HEK293 (cell line): Measurements from ENCODE around the gene KCNK15.

Experiments used
- OSR2 ChIP-seq: fragments of 450-650 bp; formaldehyde crosslinking; IDR thresholded peaks from 2 replicates; pipeline ENCODE4 v1.5.1; 2016; ENCODE audit warnings: missing biosample characterization, missing genetic modification characterization
- TCF7L2 ChIP-seq: IDR thresholded peaks from 2 replicates; pipeline ENCODE4 v1.6.1; 2011; ENCODE audit warnings: low read depth, mild to moderate bottlenecking, inconsistent platforms, low read length, moderate library complexity, borderline replicate concordance
- YY2 ChIP-seq: fragments of 450-650 bp; formaldehyde crosslinking; IDR thresholded peaks from 2 replicates; pipeline ENCODE4 v1.5.1; 2016; ENCODE audit warnings: missing biosample characterization, missing genetic modification characterization
- ZBTB1 ChIP-seq: fragments of 450-650 bp; formaldehyde crosslinking; IDR thresholded peaks from 2 replicates; pipeline ENCODE4 v1.5.1; 2016; ENCODE audit warnings: missing biosample characterization, missing genetic modification characterization
- ZBTB17 ChIP-seq: fragments of 450-650 bp; formaldehyde crosslinking; IDR thresholded peaks from 2 replicates; pipeline ENCODE4 v1.5.1; 2016; ENCODE audit warnings: missing biosample characterization, missing genetic modification characterization
- ZBTB48 ChIP-seq: fragments of 450-650 bp; formaldehyde crosslinking; IDR thresholded peaks from 2 replicates; pipeline ENCODE4 v1.5.1; 2016; ENCODE audit warnings: missing biosample characterization, missing genetic modification characterization
- ZBTB8A ChIP-seq: fragments of 450-650 bp; formaldehyde crosslinking; IDR thresholded peaks from 2 replicates; pipeline ENCODE4 v1.5.1; 2016; ENCODE audit warnings: missing biosample characterization, missing genetic modification characterization
- ZIC2 ChIP-seq: fragments of 450-650 bp; formaldehyde crosslinking; IDR thresholded peaks from 2 replicates; pipeline ENCODE4 v1.5.1; 2016; ENCODE audit warnings: missing biosample characterization, missing genetic modification characterization
- ZNF132 ChIP-seq: fragments of 450-650 bp; formaldehyde crosslinking; IDR thresholded peaks from 2 replicates; pipeline ENCODE4 v1.5.1; 2017; ENCODE audit warnings: missing biosample characterization, missing genetic modification characterization, borderline replicate concordance
- ZNF184 ChIP-seq: fragments of 450-650 bp; IDR thresholded peaks from 2 replicates; pipeline ENCODE4 v1.5.1; 2018; ENCODE audit warnings: missing biosample characterization, mild to moderate bottlenecking, missing genetic modification characterization
- ZNF211 ChIP-seq: fragments of 450-650 bp; formaldehyde crosslinking; IDR thresholded peaks from 2 replicates; pipeline ENCODE4 v1.5.1; 2016; ENCODE audit warnings: low read depth, missing biosample characterization, missing genetic modification characterization
- ZNF311 ChIP-seq: fragments of 450-650 bp; formaldehyde crosslinking; IDR thresholded peaks from 2 replicates; pipeline ENCODE4 v1.5.1; 2017; ENCODE audit warnings: missing biosample characterization, missing genetic modification characterization, borderline replicate concordance
- ZNF335 ChIP-seq: fragments of 450-650 bp; formaldehyde crosslinking; conservative IDR thresholded peaks from 2 replicates; pipeline ENCODE4 v1.5.1; 2016; ENCODE audit warnings: missing biosample characterization, missing genetic modification characterization
- ZNF366 ChIP-seq: fragments of 450-650 bp; formaldehyde crosslinking; conservative IDR thresholded peaks from 2 replicates; pipeline ENCODE4 v1.5.1; 2016; ENCODE audit warnings: missing biosample characterization, missing genetic modification characterization
- ZNF510 ChIP-seq: fragments of 450-650 bp; formaldehyde crosslinking; IDR thresholded peaks from 2 replicates; pipeline ENCODE4 v1.5.1; 2018; ENCODE audit warnings: mild to moderate bottlenecking, missing genetic modification characterization, missing biosample characterization; ENCODE audit not compliant: insufficient replicate concordance
- ZNF558 ChIP-seq: fragments of 450-650 bp; formaldehyde crosslinking; IDR thresholded peaks from 2 replicates; pipeline ENCODE4 v1.5.1; 2016; ENCODE audit warnings: missing biosample characterization, missing genetic modification characterization
- ZNF596 ChIP-seq: fragments of 450-650 bp; IDR thresholded peaks from 2 replicates; pipeline ENCODE4 v1.5.0; 2018; ENCODE audit warnings: missing biosample characterization, mild to moderate bottlenecking, missing genetic modification characterization, moderate library complexity
- ZNF624 ChIP-seq: fragments of 450-650 bp; formaldehyde crosslinking; IDR thresholded peaks from 2 replicates; pipeline ENCODE4 v1.5.1; 2017; ENCODE audit warnings: missing biosample characterization, missing genetic modification characterization
- ZNF626 ChIP-seq: fragments of 450-650 bp; sonication (Bioruptor Pico); formaldehyde crosslinking; IDR thresholded peaks from 2 replicates; pipeline ENCODE4 v1.5.1; 2018; ENCODE audit warnings: missing biosample characterization, missing genetic modification characterization, inconsistent platforms
- ZNF707 ChIP-seq: fragments of 450-650 bp; formaldehyde crosslinking; IDR thresholded peaks from 2 replicates; pipeline ENCODE4 v1.5.1; 2016; ENCODE audit warnings: missing biosample characterization, missing genetic modification characterization
- TF ChIP-seq, protein P1 (sequence below): fragments of 450-650 bp; formaldehyde crosslinking; IDR thresholded peaks from 2 replicates; pipeline ENCODE4 v1.5.1; 2016; ENCODE audit warnings: missing biosample characterization, missing genetic modification characterization
- TF ChIP-seq, protein P2 (sequence below): fragments of 450-650 bp; formaldehyde crosslinking; IDR thresholded peaks from 2 replicates; pipeline ENCODE4 v1.5.1; 2016; ENCODE audit warnings: missing biosample characterization, missing genetic modification characterization
- TF ChIP-seq, protein P3 (sequence below): fragments of 450-650 bp; formaldehyde crosslinking; IDR thresholded peaks from 2 replicates; pipeline ENCODE4 v1.5.1; 2016; ENCODE audit warnings: missing biosample characterization, missing genetic modification characterization, borderline replicate concordance
- TF ChIP-seq, protein P4 (sequence below): fragments of 450-650 bp; formaldehyde crosslinking; IDR thresholded peaks from 2 replicates; pipeline ENCODE4 v1.5.1; 2017; ENCODE audit warnings: missing biosample characterization, missing genetic modification characterization
- TF ChIP-seq, protein P5 (sequence below): fragments of 450-650 bp; formaldehyde crosslinking; IDR thresholded peaks from 2 replicates; pipeline ENCODE4 v1.5.1; 2016; ENCODE audit warnings: missing biosample characterization, missing genetic modification characterization
- TF ChIP-seq, protein P6 (sequence below): sonication (generic); formaldehyde crosslinking; IDR thresholded peaks from 2 replicates; pipeline ENCODE4 v1.8.1; 2022; ENCODE audit warnings: mild to moderate bottlenecking, moderate library complexity, missing genetic modification reagents

The KCNK15 gene

DNA sequence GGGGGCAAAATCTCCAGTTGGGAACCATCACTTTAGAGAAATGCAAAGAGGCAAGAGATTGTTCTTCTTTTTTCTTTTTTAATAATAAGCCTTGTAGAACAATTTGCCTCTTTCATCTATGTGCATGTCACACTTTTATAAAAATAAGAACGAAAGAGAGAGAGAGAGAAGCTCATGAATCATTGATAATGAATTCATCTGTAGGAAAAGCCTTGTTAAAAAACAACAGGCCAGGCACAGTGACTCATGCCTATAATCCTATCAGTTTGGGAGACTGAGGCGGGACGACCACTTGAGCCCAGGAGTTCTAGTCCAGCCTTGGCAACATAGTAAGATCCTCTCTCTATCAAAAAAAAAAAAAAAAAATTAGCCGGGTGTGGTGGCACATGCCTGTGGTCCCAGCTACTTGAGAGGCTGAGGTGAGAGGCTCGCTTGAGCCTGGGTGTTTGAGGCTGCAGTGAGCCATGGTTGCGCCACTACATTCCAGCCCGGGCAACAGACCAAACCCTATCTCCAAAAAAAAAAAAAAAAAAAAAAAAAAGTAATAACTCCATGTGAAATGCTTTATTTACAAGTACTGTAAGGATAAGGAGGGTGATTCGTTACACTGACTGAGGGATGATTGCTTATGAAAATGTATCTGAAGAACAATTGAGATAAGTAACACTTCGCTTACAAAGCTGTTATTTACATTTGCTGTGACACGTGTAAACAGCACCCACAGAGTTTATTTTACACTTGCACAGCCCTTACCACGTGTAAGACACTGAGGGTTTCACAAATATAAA lies 24.5 kb upstream of the KCNK15 start (continued):
- TF ChIP-seq ZNF558 (no peak), ZNF366 (tag by site-specific recombination) (0 out of 2 replicates have a peak, but pooled peaks have one; percentile 16), YY2 (tag by site-specific recombination) (no peak), ZNF510 (tag by site-specific recombination) (no peak), ZNF624 (tag by site-specific recombination) (no peak), ZNF184 (tag by site-specific recombination) (no peak), ZNF626 (tag by site-specific recombination) (no peak), OSR2 (tag by site-specific recombination) (0 out of 2 replicates have a peak, but pooled peaks have one; percentile 14), ZNF311 (tag by site-specific recombination) (no peak), ZBTB1 (no peak), ZNF132 (tag by site-specific recombination) (no peak), ZNF707 (tag by site-specific recombination) (no peak), ZNF211 (tag by site-specific recombination) (no peak), ZBTB48 (tag by site-specific recombination) (no peak), TCF7L2 (no peak), ZNF596 (tag by site-specific recombination) (no peak), ZBTB8A (tag by site-specific recombination) (no peak), ZBTB17 (tag by site-specific recombination) (0 out of 2 replicates have a peak, but pooled peaks have one; percentile 18), ZIC2 (tag by site-specific recombination) (0 out of 2 replicates have a peak, but pooled peaks have one; percentile 4), ZNF335 (tag by site-specific recombination) (peak; percentile 46)
- TF ChIP-seq, protein P1, sequence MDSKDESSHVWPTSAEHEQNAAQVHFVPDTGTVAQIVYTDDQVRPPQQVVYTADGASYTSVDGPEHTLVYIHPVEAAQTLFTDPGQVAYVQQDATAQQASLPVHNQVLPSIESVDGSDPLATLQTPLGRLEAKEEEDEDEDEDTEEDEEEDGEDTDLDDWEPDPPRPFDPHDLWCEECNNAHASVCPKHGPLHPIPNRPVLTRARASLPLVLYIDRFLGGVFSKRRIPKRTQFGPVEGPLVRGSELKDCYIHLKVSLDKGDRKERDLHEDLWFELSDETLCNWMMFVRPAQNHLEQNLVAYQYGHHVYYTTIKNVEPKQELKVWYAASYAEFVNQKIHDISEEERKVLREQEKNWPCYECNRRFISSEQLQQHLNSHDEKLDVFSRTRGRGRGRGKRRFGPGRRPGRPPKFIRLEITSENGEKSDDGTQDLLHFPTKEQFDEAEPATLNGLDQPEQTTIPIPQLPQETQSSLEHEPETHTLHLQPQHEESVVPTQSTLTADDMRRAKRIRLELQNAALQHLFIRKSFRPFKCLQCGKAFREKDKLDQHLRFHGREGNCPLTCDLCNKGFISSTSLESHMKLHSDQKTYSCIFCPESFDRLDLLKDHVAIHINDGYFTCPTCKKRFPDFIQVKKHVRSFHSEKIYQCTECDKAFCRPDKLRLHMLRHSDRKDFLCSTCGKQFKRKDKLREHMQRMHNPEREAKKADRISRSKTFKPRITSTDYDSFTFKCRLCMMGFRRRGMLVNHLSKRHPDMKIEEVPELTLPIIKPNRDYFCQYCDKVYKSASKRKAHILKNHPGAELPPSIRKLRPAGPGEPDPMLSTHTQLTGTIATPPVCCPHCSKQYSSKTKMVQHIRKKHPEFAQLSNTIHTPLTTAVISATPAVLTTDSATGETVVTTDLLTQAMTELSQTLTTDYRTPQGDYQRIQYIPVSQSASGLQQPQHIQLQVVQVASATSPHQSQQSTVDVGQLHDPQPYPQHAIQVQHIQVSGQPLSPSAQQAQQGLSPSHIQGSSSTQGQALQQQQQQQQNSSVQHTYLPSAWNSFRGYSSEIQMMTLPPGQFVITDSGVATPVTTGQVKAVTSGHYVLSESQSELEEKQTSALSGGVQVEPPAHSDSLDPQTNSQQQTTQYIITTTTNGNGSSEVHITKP (tag by site-specific recombination) = peak; percentile 68
- TF ChIP-seq, protein P2, sequence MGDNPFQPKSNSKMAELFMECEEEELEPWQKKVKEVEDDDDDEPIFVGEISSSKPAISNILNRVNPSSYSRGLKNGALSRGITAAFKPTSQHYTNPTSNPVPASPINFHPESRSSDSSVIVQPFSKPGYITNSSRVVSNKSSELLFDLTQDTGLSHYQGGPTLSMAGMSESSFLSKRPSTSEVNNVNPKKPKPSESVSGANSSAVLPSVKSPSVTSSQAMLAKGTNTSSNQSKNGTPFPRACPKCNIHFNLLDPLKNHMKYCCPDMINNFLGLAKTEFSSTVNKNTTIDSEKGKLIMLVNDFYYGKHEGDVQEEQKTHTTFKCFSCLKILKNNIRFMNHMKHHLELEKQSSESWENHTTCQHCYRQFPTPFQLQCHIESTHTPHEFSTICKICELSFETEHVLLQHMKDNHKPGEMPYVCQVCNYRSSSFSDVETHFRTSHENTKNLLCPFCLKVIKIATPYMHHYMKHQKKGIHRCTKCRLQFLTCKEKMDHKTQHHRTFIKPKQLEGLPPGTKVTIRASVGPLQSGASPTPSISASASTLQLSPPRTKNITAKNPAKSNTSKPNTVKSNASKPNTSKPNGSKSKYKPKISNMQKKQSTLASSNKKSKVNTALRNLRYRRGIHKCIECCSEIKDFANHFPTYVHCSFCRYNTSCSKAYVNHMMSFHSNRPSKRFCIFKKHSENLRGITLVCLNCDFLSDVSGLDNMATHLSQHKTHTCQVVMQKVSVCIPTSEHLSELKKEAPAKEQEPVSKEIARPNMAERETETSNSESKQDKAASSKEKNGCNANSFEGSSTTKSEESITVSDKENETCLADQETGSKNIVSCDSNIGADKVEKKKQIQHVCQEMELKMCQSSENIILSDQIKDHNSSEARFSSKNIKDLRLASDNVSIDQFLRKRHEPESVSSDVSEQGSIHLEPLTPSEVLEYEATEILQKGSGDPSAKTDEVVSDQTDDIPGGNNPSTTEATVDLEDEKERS (tag by site-specific recombination) = no peak
- TF ChIP-seq, protein P3, sequence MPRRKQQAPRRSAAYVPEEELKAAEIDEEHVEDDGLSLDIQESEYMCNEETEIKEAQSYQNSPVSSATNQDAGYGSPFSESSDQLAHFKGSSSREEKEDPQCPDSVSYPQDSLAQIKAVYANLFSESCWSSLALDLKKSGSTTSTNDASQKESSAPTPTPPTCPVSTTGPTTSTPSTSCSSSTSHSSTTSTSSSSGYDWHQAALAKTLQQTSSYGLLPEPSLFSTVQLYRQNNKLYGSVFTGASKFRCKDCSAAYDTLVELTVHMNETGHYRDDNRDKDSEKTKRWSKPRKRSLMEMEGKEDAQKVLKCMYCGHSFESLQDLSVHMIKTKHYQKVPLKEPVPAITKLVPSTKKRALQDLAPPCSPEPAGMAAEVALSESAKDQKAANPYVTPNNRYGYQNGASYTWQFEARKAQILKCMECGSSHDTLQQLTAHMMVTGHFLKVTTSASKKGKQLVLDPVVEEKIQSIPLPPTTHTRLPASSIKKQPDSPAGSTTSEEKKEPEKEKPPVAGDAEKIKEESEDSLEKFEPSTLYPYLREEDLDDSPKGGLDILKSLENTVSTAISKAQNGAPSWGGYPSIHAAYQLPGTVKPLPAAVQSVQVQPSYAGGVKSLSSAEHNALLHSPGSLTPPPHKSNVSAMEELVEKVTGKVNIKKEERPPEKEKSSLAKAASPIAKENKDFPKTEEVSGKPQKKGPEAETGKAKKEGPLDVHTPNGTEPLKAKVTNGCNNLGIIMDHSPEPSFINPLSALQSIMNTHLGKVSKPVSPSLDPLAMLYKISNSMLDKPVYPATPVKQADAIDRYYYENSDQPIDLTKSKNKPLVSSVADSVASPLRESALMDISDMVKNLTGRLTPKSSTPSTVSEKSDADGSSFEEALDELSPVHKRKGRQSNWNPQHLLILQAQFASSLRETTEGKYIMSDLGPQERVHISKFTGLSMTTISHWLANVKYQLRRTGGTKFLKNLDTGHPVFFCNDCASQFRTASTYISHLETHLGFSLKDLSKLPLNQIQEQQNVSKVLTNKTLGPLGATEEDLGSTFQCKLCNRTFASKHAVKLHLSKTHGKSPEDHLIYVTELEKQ (tag by site-specific recombination) = no peak
- TF ChIP-seq, protein P4, sequence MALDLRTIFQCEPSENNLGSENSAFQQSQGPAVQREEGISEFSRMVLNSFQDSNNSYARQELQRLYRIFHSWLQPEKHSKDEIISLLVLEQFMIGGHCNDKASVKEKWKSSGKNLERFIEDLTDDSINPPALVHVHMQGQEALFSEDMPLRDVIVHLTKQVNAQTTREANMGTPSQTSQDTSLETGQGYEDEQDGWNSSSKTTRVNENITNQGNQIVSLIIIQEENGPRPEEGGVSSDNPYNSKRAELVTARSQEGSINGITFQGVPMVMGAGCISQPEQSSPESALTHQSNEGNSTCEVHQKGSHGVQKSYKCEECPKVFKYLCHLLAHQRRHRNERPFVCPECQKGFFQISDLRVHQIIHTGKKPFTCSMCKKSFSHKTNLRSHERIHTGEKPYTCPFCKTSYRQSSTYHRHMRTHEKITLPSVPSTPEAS (tag by site-specific recombination) = no peak
- TF ChIP-seq, protein P5, sequence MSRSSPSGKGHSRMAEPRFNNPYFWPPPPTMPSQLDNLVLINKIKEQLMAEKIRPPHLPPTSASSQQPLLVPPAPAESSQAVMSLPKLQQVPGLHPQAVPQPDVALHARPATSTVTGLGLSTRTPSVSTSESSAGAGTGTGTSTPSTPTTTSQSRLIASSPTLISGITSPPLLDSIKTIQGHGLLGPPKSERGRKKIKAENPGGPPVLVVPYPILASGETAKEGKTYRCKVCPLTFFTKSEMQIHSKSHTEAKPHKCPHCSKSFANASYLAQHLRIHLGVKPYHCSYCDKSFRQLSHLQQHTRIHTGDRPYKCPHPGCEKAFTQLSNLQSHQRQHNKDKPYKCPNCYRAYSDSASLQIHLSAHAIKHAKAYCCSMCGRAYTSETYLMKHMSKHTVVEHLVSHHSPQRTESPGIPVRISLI = peak; percentile 88
- TF ChIP-seq, protein P6, sequence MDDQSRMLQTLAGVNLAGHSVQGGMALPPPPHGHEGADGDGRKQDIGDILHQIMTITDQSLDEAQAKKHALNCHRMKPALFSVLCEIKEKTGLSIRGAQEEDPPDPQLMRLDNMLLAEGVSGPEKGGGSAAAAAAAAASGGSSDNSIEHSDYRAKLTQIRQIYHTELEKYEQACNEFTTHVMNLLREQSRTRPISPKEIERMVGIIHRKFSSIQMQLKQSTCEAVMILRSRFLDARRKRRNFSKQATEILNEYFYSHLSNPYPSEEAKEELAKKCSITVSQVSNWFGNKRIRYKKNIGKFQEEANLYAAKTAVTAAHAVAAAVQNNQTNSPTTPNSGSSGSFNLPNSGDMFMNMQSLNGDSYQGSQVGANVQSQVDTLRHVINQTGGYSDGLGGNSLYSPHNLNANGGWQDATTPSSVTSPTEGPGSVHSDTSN (CRISPR knock-in tag) = no peak
